Measurements from ENCODE around the gene TTLL5. TPM values are rescaled to one million over a fixed set of nuclear protein-coding genes. Genes with fewer than 3 reads are reported as not detected.

The TTLL5 gene
- polyA plus RNA-seq, 1 of the 3 experiments (the other 2 are of a cell fraction), result 9.6 TPM

DNA sequence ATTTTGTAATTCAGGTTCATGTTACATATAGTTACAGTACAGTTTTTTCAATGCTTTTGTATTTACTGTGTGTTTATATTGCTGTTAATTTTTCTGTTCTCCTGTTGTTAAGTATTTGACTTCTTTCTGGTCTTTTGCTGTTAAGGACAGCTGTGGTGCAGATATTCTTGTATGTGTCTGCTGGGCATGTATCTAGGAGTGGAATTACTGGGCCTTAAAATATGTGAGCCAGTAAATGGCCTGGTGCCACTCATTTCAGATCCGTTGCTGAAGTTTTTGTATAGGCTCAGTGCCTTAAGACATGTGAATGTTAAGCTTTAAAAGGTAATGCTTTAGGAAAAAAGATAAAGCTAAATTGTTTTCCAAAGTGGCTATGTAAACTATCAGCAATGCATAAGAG is 87.3 kb downstream of the TTLL5 start:
- CTCF ChIA-PET, result interaction anchor here (1.0 kb wide), 1 partner anchor 9 kb away, joined by 3 read pairs; no protein-coding TSS in a partner anchor
- Histone ChIP-seq H3K9me2 (no peaks in the 10 kb centered on the region), H3K9me3 (0 out of 2 replicates have a peak, but pooled peaks cover 4% of the 10 kb centered on the region), H3K9ac (no peak overlapping the region), H3K27me3 (ENCODE audit: insufficient read depth) (no peaks in the 10 kb centered on the region), H3K4me2 (no peak overlapping the region), H3K36me3 (replicated peaks in 1 of 2; ENCODE audit: control insufficient read depth in 1 of 2, insufficient read depth in 2 of 2, low read length in 1 of 2) (peaks cover 37 to 40% of the 10 kb centered on the region in 2 experiments), H4K20me1 (ENCODE audit: insufficient read depth) (no peaks in the 10 kb centered on the region), H2AFZ (ENCODE audit: low read depth) (no peak overlapping the region), H3K27ac (ENCODE audit: low read depth in 2 of 2, low read length in 1 of 2) (peak overlapping the region in 1 of 2 experiments; percentile 77; a peak in 2 of 4 replicates), H3K79me2 (ENCODE audit: insufficient read depth) (no peaks in the 10 kb centered on the region), H3K4me1 (ENCODE audit: control insufficient read depth in 1 of 2, insufficient read depth in 2 of 2, low read depth in 1 of 2, low read length in 1 of 2) (peaks cover 4 to 5% of the 10 kb centered on the region in 2 experiments; a peak in 2 of 4 replicates), H3K4me3 (ENCODE audit: low read depth in 2 of 2, low read length in 1 of 2) (no peak overlapping the region), H3F3A (replicated peaks; ENCODE audit: insufficient read depth) (peaks cover 5% of the 10 kb centered on the region)
- peak; percentile 4 for DNase-seq
- POLR2A ChIA-PET, result no interaction called here
- TF ChIP-seq GATA2 (CRISPR knock-in tag; IDR thresholded peaks at IDR 0.05) (peak; percentile 16; the same call in 1 of the 2 replicates), NRF1 (IDR thresholded peaks at IDR 0.05; ENCODE audit: low read depth, low read length) (no peak), TAF1 (IDR thresholded peaks at IDR 0.05; ENCODE audit: borderline replicate concordance, low read depth, low read length) (no peak)
- WGBS (ENCODE audit: low lambda C conversion rate), result 37% methylated on average over 1 of the region's 1 CpG

DNA sequence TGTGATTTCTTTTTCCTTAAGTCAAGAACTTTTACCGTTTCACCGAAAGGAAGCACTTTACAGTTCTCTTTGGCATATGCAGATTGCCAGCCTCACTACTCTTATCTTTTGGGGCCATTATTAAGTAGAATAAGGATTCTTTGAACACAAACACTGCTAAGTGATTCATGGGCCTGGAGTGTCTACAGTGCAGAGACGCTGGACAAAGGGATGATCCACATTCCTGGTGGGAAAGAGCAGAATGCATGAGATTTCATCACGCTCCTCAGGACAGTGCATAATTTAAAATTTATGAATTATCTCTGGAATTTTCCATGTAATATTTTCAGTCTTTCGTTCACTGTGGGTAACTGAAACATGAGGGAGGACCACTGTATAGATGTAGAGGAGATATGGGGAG is 90.2 kb downstream of the TTLL5 start:
- H3K4me2 ChIP-seq, result peak overlapping the region; percentile 1; the same call in 1 of the 2 replicates
- H3K27me3 ChIP-seq (ENCODE audit: insufficient read depth), result no peaks in the 10 kb centered on the region
- peaks cover 21% of the 10 kb centered on the region in 2 experiments for H3K36me3 ChIP-seq (replicated peaks in 1 of 2; ENCODE audit: control insufficient read depth in 1 of 2, insufficient read depth in 2 of 2, low read length in 1 of 2)
- ChIA-PET CTCF (no interaction called here), POLR2A (no interaction called here)
- H3F3A ChIP-seq (replicated peaks; ENCODE audit: insufficient read depth), result peaks cover 13% of the 10 kb centered on the region
- H3K9me2 ChIP-seq, result no peaks in the 10 kb centered on the region
- DNase-seq, result no peak
- peaks cover 4 to 5% of the 10 kb centered on the region in 2 experiments; a peak in 2 of 4 replicates for H3K4me1 ChIP-seq (ENCODE audit: control insufficient read depth in 1 of 2, insufficient read depth in 2 of 2, low read depth in 1 of 2, low read length in 1 of 2)
- H3K79me2 ChIP-seq (ENCODE audit: insufficient read depth), result no peaks in the 10 kb centered on the region
- H4K20me1 ChIP-seq (ENCODE audit: insufficient read depth), result no peaks in the 10 kb centered on the region
- WGBS (ENCODE audit: low lambda C conversion rate), result 72% methylated on average over 5 of the region's 5 CpGs
- TF ChIP-seq, protein P1, sequence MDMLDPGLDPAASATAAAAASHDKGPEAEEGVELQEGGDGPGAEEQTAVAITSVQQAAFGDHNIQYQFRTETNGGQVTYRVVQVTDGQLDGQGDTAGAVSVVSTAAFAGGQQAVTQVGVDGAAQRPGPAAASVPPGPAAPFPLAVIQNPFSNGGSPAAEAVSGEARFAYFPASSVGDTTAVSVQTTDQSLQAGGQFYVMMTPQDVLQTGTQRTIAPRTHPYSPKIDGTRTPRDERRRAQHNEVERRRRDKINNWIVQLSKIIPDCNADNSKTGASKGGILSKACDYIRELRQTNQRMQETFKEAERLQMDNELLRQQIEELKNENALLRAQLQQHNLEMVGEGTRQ (IDR thresholded peaks at IDR 0.05; ENCODE audit: borderline replicate concordance, low read depth, low read length), result no peak
- no peak for TF ChIP-seq MEF2A (IDR thresholded peaks at IDR 0.05; ENCODE audit: borderline replicate concordance, low read depth)
- peak; percentile 9; the same call in 1 of the 2 replicates for TF ChIP-seq FOSL2 (IDR thresholded peaks at IDR 0.05; ENCODE audit: borderline replicate concordance, low read depth)
- TF ChIP-seq, protein P2, sequence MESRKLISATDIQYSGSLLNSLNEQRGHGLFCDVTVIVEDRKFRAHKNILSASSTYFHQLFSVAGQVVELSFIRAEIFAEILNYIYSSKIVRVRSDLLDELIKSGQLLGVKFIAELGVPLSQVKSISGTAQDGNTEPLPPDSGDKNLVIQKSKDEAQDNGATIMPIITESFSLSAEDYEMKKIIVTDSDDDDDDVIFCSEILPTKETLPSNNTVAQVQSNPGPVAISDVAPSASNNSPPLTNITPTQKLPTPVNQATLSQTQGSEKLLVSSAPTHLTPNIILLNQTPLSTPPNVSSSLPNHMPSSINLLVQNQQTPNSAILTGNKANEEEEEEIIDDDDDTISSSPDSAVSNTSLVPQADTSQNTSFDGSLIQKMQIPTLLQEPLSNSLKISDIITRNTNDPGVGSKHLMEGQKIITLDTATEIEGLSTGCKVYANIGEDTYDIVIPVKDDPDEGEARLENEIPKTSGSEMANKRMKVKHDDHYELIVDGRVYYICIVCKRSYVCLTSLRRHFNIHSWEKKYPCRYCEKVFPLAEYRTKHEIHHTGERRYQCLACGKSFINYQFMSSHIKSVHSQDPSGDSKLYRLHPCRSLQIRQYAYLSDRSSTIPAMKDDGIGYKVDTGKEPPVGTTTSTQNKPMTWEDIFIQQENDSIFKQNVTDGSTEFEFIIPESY (IDR thresholded peaks at IDR 0.05; ENCODE audit: borderline replicate concordance, low read depth), result no peak
- no peak for TF ChIP-seq JUND (IDR thresholded peaks at IDR 0.05)
- TF ChIP-seq, protein P3, sequence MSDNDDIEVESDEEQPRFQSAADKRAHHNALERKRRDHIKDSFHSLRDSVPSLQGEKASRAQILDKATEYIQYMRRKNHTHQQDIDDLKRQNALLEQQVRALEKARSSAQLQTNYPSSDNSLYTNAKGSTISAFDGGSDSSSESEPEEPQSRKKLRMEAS (IDR thresholded peaks at IDR 0.05; ENCODE audit: low read depth), result no peak
- TF ChIP-seq RCOR1 (IDR thresholded peaks at IDR 0.05; ENCODE audit: low read length), result no peak
- H3K9me3 ChIP-seq, result 0 out of 2 replicates have a peak, but pooled peaks cover 4% of the 10 kb centered on the region
- H2AFZ ChIP-seq (ENCODE audit: low read depth), result no peak overlapping the region; the same call in 1 of the 2 replicates
- no peak overlapping the region for H3K4me3 ChIP-seq (ENCODE audit: low read depth in 2 of 2, low read length in 1 of 2)
- H3K27ac ChIP-seq (ENCODE audit: low read depth in 2 of 2, low read length in 1 of 2), result peak overlapping the region in 1 of 2 experiments; percentile 71; a peak in 3 of 4 replicates
- H3K9ac ChIP-seq, result no peak overlapping the region

All from SK-N-SH (cell line).